Endothelial cell of umbilical vein (primary cell): ENCODE results near the gene ITGA5.

ENCODE experiments used
- CTCF ChIP-seq, 2 donors: IDR thresholded peaks; 1 replicate in 1 of 2; 2 replicates in 1 of 2; pipeline ENCODE4 v1.5.1; 2011; ENCODE audit warnings: low read length in 2 of 2, mild to moderate bottlenecking in 2 of 2, moderate library complexity in 2 of 2, control low read depth in 1 of 2, inconsistent platforms in 1 of 2, low read depth in 1 of 2; ENCODE audit not compliant: insufficient read depth in 1 of 2; ENCODE audit errors: extremely low read depth in 1 of 2
- EZH2 ChIP-seq: IDR thresholded peaks from 2 replicates; pipeline ENCODE4 v1.6.1; 2012; ENCODE audit warnings: borderline replicate concordance, low read depth, mild to moderate bottlenecking, moderate library complexity, low read length, inconsistent platforms; ENCODE audit not compliant: severe bottlenecking
- FOS ChIP-seq: IDR thresholded peaks from 2 replicates; pipeline ENCODE4 v1.6.1; 2011; ENCODE audit warnings: mild to moderate bottlenecking, low read length, moderate library complexity, borderline replicate concordance; ENCODE audit not compliant: insufficient read depth
- GATA2 ChIP-seq: IDR thresholded peaks from 2 replicates; pipeline ENCODE4 v1.7.0; 2011; ENCODE audit warnings: low read depth, mild to moderate bottlenecking, moderate library complexity, mixed read lengths, low read length; ENCODE audit not compliant: insufficient read length, insufficient read depth
- JUN ChIP-seq: IDR thresholded peaks from 2 replicates; pipeline ENCODE4 v1.6.1; 2011; ENCODE audit warnings: borderline replicate concordance, low read depth; ENCODE audit not compliant: insufficient read length, insufficient read depth
- MAX ChIP-seq: IDR thresholded peaks from 2 replicates; pipeline ENCODE4 v1.6.1; 2011; ENCODE audit not compliant: insufficient read depth, insufficient read length
- MYC ChIP-seq: IDR thresholded peaks from one replicate; pipeline ENCODE4 v1.6.1; 2011; ENCODE audit warnings: mild to moderate bottlenecking, low read depth, low read length
- POLR2AphosphoS5 ChIP-seq: IDR thresholded peaks from 2 replicates; pipeline ENCODE4 v1.6.1; 2012; ENCODE audit warnings: low read depth, mild to moderate bottlenecking, control low read depth, low read length, moderate library complexity; ENCODE audit not compliant: insufficient read depth

- TF ChIP-seq CTCF (IDR thresholded peaks at IDR 0.05; ENCODE audit: extremely low read depth in 1 of 2, insufficient read depth in 1 of 2, low read depth in 1 of 2, low read length in 2 of 2): no peak
- TF ChIP-seq JUN: no peak
- TF ChIP-seq FOS: peak; percentile 17
- TF ChIP-seq MAX: no peak
- TF ChIP-seq MYC: no peak
- TF ChIP-seq POLR2AphosphoS5: no peak
- no peak for TF ChIP-seq EZH2
- no peak for TF ChIP-seq GATA2
These were observed 36.8 kb upstream of the ITGA5 start for GRCh38 chr12:54455760-54456469.
